Large intestine (tissue), 3 donors: ENCODE measurements around the gene IFFO2. TPM values are rescaled to one million over a fixed set of nuclear protein-coding genes. Genes with fewer than 3 reads are reported as not detected.
"Not testable (repeated sequence)": the region's sequence is repeated elsewhere in the genome, so short reads cannot be mapped to it uniquely, and the experiment has no call there.

Source experiments
- DNase-seq, 2 donors: peaks; one replicate each; pipeline versions ENCODE4 v3.0.0 to v3.0.0-alpha.2; 2013
- H3K27ac ChIP-seq: one replicate; pipeline ENCODE4 v1.5.1; 2013; ENCODE audit warnings: low read length
- H3K27me3 ChIP-seq: 2 replicates; pipeline ENCODE4 v1.6.1; 2013; ENCODE audit warnings: low read length; ENCODE audit not compliant: control insufficient read depth, insufficient read depth
- H3K36me3 ChIP-seq: 2 replicates; pipeline ENCODE4 v1.6.1; 2013; ENCODE audit warnings: low read length; ENCODE audit not compliant: control insufficient read depth, insufficient read depth
- H3K4me1 ChIP-seq: one replicate; pipeline ENCODE4 v1.6.1; 2013; ENCODE audit warnings: low read length; ENCODE audit not compliant: control insufficient read depth, insufficient read depth
- H3K4me3 ChIP-seq: one replicate; pipeline ENCODE4 v1.5.1; 2013; ENCODE audit warnings: low read length
- H3K9me3 ChIP-seq: one replicate; pipeline ENCODE4 v1.6.1; 2013; ENCODE audit warnings: mild to moderate bottlenecking, low read depth, low read length, moderate library complexity; ENCODE audit not compliant: control insufficient read depth
- WGBS: methylation state at CpG from one replicate; pipeline ENCODE4 v1.1.5; 2013; ENCODE audit warnings: low lambda C conversion rate; ENCODE audit not compliant: insufficient coverage; 5-methylcytosine and 5-hydroxymethylcytosine counted together
- polyA plus RNA-seq: library from polyadenylated mRNA; unstranded; fragments of 120-200 nt; gene quantifications from one replicate; pipeline ENCODE4 v1.2.1, GENCODE V29; 2013

IFFO2 gene
- polyA plus RNA-seq, 1 donor, result 3.4 TPM

GRCh38 chr1:18893120-18893519 is 63.4 kb downstream of the IFFO2 start:
- Histone ChIP-seq H3K36me3 (no peaks in the 10 kb centered on the region), H3K27ac (no peak overlapping the region), H3K9me3 (no peaks in the 10 kb centered on the region), H3K4me3 (no peak overlapping the region), H3K4me1 (no peaks in the 10 kb centered on the region), H3K27me3 (peaks cover 60% of the 10 kb centered on the region)
- DNase-seq, result no peak
- WGBS, result no CpG with 5 or more reads among the region's 7 CpGs

DNA sequence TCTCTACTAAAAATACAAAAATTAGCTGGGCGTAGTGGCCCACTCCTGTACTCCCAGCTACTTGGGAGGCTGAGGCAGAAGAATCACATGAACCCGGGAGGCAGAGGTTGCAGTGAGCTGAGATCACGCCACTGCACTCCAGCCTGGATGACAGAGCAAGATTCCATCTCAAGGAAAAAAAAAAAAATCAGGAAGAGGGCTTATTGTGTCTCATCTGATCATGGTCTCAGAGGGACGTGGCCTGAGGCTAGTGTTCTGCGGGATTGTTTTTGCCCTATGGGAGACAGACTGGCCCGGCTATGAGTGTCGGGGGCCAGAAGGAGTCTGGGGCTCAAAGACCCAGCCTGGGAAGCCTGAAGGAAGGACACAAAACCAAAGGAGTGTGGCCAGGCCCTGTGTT is 64.6 kb downstream of the IFFO2 start:
- not testable (repeated sequence) for H3K9me3 ChIP-seq, H3K27ac ChIP-seq
- WGBS, result no CpG with 5 or more reads among the region's 7 CpGs

DNA sequence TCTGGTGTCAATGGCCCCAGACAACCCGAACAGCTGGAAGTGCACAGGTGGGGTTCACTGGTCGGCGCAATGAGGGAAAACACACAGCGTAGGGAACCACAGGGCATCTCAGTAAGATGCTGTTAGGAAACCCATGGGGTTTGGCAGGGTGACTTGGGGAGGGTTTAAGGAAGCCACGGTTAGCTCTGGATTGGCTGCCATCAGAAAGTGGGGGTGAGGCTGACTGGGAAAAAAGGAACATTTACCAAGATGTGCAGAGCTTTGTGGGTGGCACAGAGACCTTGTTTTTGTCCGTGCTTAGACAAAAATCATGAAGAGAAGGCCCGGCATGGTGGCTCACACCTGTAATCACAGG is 65.1 kb downstream of the IFFO2 start:
- no peak overlapping the region for H3K27ac ChIP-seq
- no peaks in the 10 kb centered on the region for H3K4me1 ChIP-seq
- no peak overlapping the region for H3K4me3 ChIP-seq
- 92% methylated on average over 2 of the region's 7 CpGs for WGBS
- H3K36me3 ChIP-seq, result no peaks in the 10 kb centered on the region
- DNase-seq, result no peak
- no peaks in the 10 kb centered on the region for H3K9me3 ChIP-seq
- peaks cover 59% of the 10 kb centered on the region for H3K27me3 ChIP-seq

More for the DNA sequence above, 64.6 kb downstream of the IFFO2 start:
- not testable (repeated sequence) for H3K4me1 ChIP-seq, H3K36me3 ChIP-seq, H3K4me3 ChIP-seq, DNase-seq
- H3K27me3 ChIP-seq, result peaks cover 59% of the 10 kb centered on the region

- no peaks in the 10 kb centered on the region for H3K4me1 ChIP-seq
- H3K36me3 ChIP-seq, result no peaks in the 10 kb centered on the region
- no peaks in the 10 kb centered on the region for H3K9me3 ChIP-seq
- DNase-seq, result no peak
- no CpG with 5 or more reads among the region's 6 CpGs for whole genome bisulfite sequencing
- H3K27ac ChIP-seq, result no peak overlapping the region
- H3K4me3 ChIP-seq, result no peak overlapping the region
- peaks cover 59% of the 10 kb centered on the region for H3K27me3 ChIP-seq
These were observed 65.6 kb downstream of the IFFO2 start for GRCh38 chr1:18890706-18891425.

- peaks cover 31% of the 10 kb centered on the region for H3K27me3 ChIP-seq
- WGBS, result no CpG with 5 or more reads among the region's 1 CpG
- DNase-seq, result no peak
- no peaks in the 10 kb centered on the region for H3K36me3 ChIP-seq
- H3K27ac ChIP-seq, result no peak overlapping the region
- H3K4me3 ChIP-seq, result no peak overlapping the region
- H3K9me3 ChIP-seq, result no peaks in the 10 kb centered on the region
- no peaks in the 10 kb centered on the region for H3K4me1 ChIP-seq
These were observed 70.5 kb downstream of the IFFO2 start for GRCh38 chr1:18886003-18886335.

GRCh38 chr1:18885311-18886002 is 71.0 kb downstream of the IFFO2 start:
- no CpG with 5 or more reads among the region's 17 CpGs for WGBS

GRCh38 chr1:18884727-18885126 is 71.7 kb downstream of the IFFO2 start:
- Histone ChIP-seq H3K27me3 (peaks cover 31% of the 10 kb centered on the region), H3K27ac (no peak overlapping the region), H3K36me3 (no peaks in the 10 kb centered on the region), H3K9me3 (no peaks in the 10 kb centered on the region), H3K4me3 (no peak overlapping the region), H3K4me1 (no peaks in the 10 kb centered on the region)
- WGBS, result 100% methylated on average over 1 of the region's 6 CpGs
- no peak for DNase-seq

More at GRCh38 chr1:18885311-18886002, 71.0 kb downstream of the IFFO2 start:
- no peak for DNase-seq
- Histone ChIP-seq H3K4me3 (no peak overlapping the region), H3K9me3 (no peaks in the 10 kb centered on the region), H3K36me3 (no peaks in the 10 kb centered on the region), H3K27me3 (peaks cover 31% of the 10 kb centered on the region), H3K4me1 (no peaks in the 10 kb centered on the region), H3K27ac (no peak overlapping the region)

DNA sequence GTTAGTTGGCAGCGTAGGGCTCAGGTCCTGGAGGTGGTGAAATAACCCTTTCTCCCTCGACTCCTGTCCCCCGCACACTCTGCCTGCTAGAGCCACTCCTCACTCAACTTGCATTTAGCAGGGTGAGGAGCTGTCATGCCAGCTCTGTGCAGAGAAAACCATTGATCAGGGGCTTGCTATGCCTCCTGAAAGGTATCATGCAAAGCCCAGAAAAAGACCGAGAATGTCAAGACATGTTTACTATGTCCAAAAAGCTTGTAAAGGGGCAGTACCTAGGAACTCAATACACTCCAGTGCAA is 72.1 kb downstream of the IFFO2 start:
- Histone ChIP-seq H3K9me3 (no peaks in the 10 kb centered on the region), H3K4me3 (no peak overlapping the region), H3K4me1 (no peaks in the 10 kb centered on the region), H3K36me3 (no peaks in the 10 kb centered on the region), H3K27ac (no peak overlapping the region), H3K27me3 (peaks cover 33% of the 10 kb centered on the region)
- DNase-seq, result no peak
- no CpG with 5 or more reads among the region's 4 CpGs for WGBS

GRCh38 chr1:18883636-18884418 is 72.6 kb downstream of the IFFO2 start:
- no peak overlapping the region for H3K27ac ChIP-seq
- DNase-seq, result peak; percentile 35 to 46
- H3K27me3 ChIP-seq, result peaks cover 39% of the 10 kb centered on the region
- H3K9me3 ChIP-seq, result no peaks in the 10 kb centered on the region
- H3K36me3 ChIP-seq, result no peaks in the 10 kb centered on the region
- H3K4me1 ChIP-seq, result no peaks in the 10 kb centered on the region
- H3K4me3 ChIP-seq, result no peak overlapping the region
- WGBS, result no CpG with 5 or more reads among the region's 14 CpGs

DNA sequence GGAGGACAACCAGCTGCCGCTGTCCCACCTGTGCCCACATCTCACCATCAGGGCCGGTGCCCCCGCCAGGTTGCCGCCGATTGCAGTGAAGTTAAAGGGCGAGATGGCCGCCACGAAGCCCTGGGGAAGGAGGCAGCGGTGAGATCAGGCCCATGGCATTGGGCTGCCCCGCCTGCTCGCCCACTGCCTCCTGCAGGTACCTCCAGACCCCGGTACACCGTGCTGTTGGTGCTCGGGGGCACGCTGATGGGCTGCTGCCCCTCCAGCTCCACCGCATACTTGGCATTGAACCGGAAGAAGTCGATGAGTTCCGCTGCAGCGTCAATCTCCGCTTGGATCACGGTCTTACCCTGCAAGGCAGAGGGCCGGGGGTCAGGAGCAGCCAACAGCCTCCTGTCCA is 73.4 kb downstream of the IFFO2 start:
- no CpG with 5 or more reads among the region's 23 CpGs for WGBS
- peaks cover 36% of the 10 kb centered on the region for H3K27me3 ChIP-seq
- no peak overlapping the region for H3K27ac ChIP-seq
- no peak overlapping the region for H3K4me3 ChIP-seq
- H3K4me1 ChIP-seq, result no peaks in the 10 kb centered on the region
- H3K9me3 ChIP-seq, result no peaks in the 10 kb centered on the region
- no peaks in the 10 kb centered on the region for H3K36me3 ChIP-seq
- DNase-seq, result no peak
